ENCODE measurements around the gene DDX25.
"Not testable (repeated sequence)": the region's sequence is repeated elsewhere in the genome, so short reads cannot be mapped to it uniquely, and the experiment has no call there.

DDX25 gene

GRCh38 chr11:125914601-125915000 is 10.3 kb downstream of the DDX25 start:
- not testable (repeated sequence) for H3K4me3 ChIP-seq (ENCODE audit: low read length); H3K9ac ChIP-seq (ENCODE audit: low read depth, low read length); H3K9me3 ChIP-seq (replicated peaks; ENCODE audit: low read length); H3K4me1 ChIP-seq (ENCODE audit: control insufficient read depth, insufficient read depth, low read length); H3K36me3 ChIP-seq (ENCODE audit: insufficient read depth, low read length); H3K4me2 ChIP-seq (ENCODE audit: low read length)
- peaks cover 76% of the 10 kb centered on the region for H3K27me3 ChIP-seq (ENCODE audit: control insufficient read depth, insufficient read depth, low read length)

- no peak overlapping the region for H3K4me3 ChIP-seq (ENCODE audit: low read length)
- H3K4me1 ChIP-seq (ENCODE audit: control insufficient read depth, insufficient read depth, low read length): no peaks in the 10 kb centered on the region
- H3K9ac ChIP-seq (ENCODE audit: low read depth, low read length): no peak overlapping the region
- no peak overlapping the region for H3K4me2 ChIP-seq (ENCODE audit: low read length)
- H3K36me3 ChIP-seq (ENCODE audit: insufficient read depth, low read length): no peaks in the 10 kb centered on the region
- H3K9me3 ChIP-seq (replicated peaks; ENCODE audit: low read length): no peaks in the 10 kb centered on the region
- peaks cover 69% of the 10 kb centered on the region for H3K27me3 ChIP-seq (ENCODE audit: control insufficient read depth, insufficient read depth, low read length)
These were observed 12.5 kb downstream of the DDX25 start for GRCh38 chr11:125916683-125917347.

GRCh38 chr11:125918140-125918840 is 14.0 kb downstream of the DDX25 start:
- Histone ChIP-seq H3K4me1 (ENCODE audit: control insufficient read depth, insufficient read depth, low read length) (no peaks in the 10 kb centered on the region), H3K36me3 (ENCODE audit: insufficient read depth, low read length) (no peaks in the 10 kb centered on the region), H3K9ac (ENCODE audit: low read depth, low read length) (no peak overlapping the region), H3K4me2 (ENCODE audit: low read length) (no peak overlapping the region), H3K9me3 (replicated peaks; ENCODE audit: low read length) (no peaks in the 10 kb centered on the region), H3K4me3 (ENCODE audit: low read length) (no peak overlapping the region), H3K27me3 (ENCODE audit: control insufficient read depth, insufficient read depth, low read length) (peaks cover 63% of the 10 kb centered on the region)

GRCh38 chr11:125921042-125921441 is 16.7 kb downstream of the DDX25 start:
- Histone ChIP-seq H3K4me2 (ENCODE audit: low read length) (no peak overlapping the region), H3K4me1 (ENCODE audit: control insufficient read depth, insufficient read depth, low read length) (no peaks in the 10 kb centered on the region), H3K36me3 (ENCODE audit: insufficient read depth, low read length) (no peaks in the 10 kb centered on the region), H3K4me3 (ENCODE audit: low read length) (no peak overlapping the region), H3K27me3 (ENCODE audit: control insufficient read depth, insufficient read depth, low read length) (peaks cover 64% of the 10 kb centered on the region), H3K9me3 (replicated peaks; ENCODE audit: low read length) (no peaks in the 10 kb centered on the region), H3K9ac (ENCODE audit: low read depth, low read length) (no peak overlapping the region)

GRCh38 chr11:125922156-125922555 is 17.8 kb downstream of the DDX25 start:
- H3K4me3 ChIP-seq (ENCODE audit: low read length): no peak overlapping the region

GRCh38 chr11:125923012-125923579 is 18.8 kb downstream of the DDX25 start:
- peaks cover 64% of the 10 kb centered on the region for H3K27me3 ChIP-seq (ENCODE audit: control insufficient read depth, insufficient read depth, low read length)
- no peaks in the 10 kb centered on the region for H3K4me1 ChIP-seq (ENCODE audit: control insufficient read depth, insufficient read depth, low read length)
- H3K4me2 ChIP-seq (ENCODE audit: low read length): no peak overlapping the region
- no peak overlapping the region for H3K9ac ChIP-seq (ENCODE audit: low read depth, low read length)
- H3K4me3 ChIP-seq (ENCODE audit: low read length): no peak overlapping the region
- no peaks in the 10 kb centered on the region for H3K9me3 ChIP-seq (replicated peaks; ENCODE audit: low read length)
- no peaks in the 10 kb centered on the region for H3K36me3 ChIP-seq (ENCODE audit: insufficient read depth, low read length)

More at GRCh38 chr11:125922156-125922555, 17.8 kb downstream of the DDX25 start:
- no peak overlapping the region for H3K4me2 ChIP-seq (ENCODE audit: low read length)
- H3K27me3 ChIP-seq (ENCODE audit: control insufficient read depth, insufficient read depth, low read length): peaks cover 60% of the 10 kb centered on the region
- H3K9me3 ChIP-seq (replicated peaks; ENCODE audit: low read length): no peaks in the 10 kb centered on the region
- no peak overlapping the region for H3K9ac ChIP-seq (ENCODE audit: low read depth, low read length)
- H3K4me1 ChIP-seq (ENCODE audit: control insufficient read depth, insufficient read depth, low read length): no peaks in the 10 kb centered on the region
- no peaks in the 10 kb centered on the region for H3K36me3 ChIP-seq (ENCODE audit: insufficient read depth, low read length)

- H3K36me3 ChIP-seq (ENCODE audit: insufficient read depth, low read length): no peaks in the 10 kb centered on the region
- no peak overlapping the region for H3K4me2 ChIP-seq (ENCODE audit: low read length)
- H3K4me1 ChIP-seq (ENCODE audit: control insufficient read depth, insufficient read depth, low read length): no peaks in the 10 kb centered on the region
- no peaks in the 10 kb centered on the region for H3K9me3 ChIP-seq (replicated peaks; ENCODE audit: low read length)
- H3K4me3 ChIP-seq (ENCODE audit: low read length): no peak overlapping the region
- peaks cover 64% of the 10 kb centered on the region for H3K27me3 ChIP-seq (ENCODE audit: control insufficient read depth, insufficient read depth, low read length)
- no peak overlapping the region for H3K9ac ChIP-seq (ENCODE audit: low read depth, low read length)
These were observed 19.3 kb downstream of the DDX25 start for GRCh38 chr11:125923633-125924032.

GRCh38 chr11:125924384-125925007 is 20.2 kb downstream of the DDX25 start:
- no peak overlapping the region for H3K4me3 ChIP-seq (ENCODE audit: low read length)
- H3K4me2 ChIP-seq (ENCODE audit: low read length): no peak overlapping the region
- H3K27me3 ChIP-seq (ENCODE audit: control insufficient read depth, insufficient read depth, low read length): peaks cover 64% of the 10 kb centered on the region
- H3K36me3 ChIP-seq (ENCODE audit: insufficient read depth, low read length): no peaks in the 10 kb centered on the region
- H3K9me3 ChIP-seq (replicated peaks; ENCODE audit: low read length): no peaks in the 10 kb centered on the region
- no peak overlapping the region for H3K9ac ChIP-seq (ENCODE audit: low read depth, low read length)
- H3K4me1 ChIP-seq (ENCODE audit: control insufficient read depth, insufficient read depth, low read length): no peaks in the 10 kb centered on the region

- Histone ChIP-seq H3K36me3 (ENCODE audit: insufficient read depth, low read length) (no peaks in the 10 kb centered on the region), H3K9me3 (replicated peaks; ENCODE audit: low read length) (no peaks in the 10 kb centered on the region), H3K9ac (ENCODE audit: low read depth, low read length) (no peak overlapping the region), H3K4me3 (ENCODE audit: low read length) (no peak overlapping the region), H3K27me3 (ENCODE audit: control insufficient read depth, insufficient read depth, low read length) (peaks cover 64% of the 10 kb centered on the region), H3K4me2 (ENCODE audit: low read length) (no peak overlapping the region), H3K4me1 (ENCODE audit: control insufficient read depth, insufficient read depth, low read length) (no peaks in the 10 kb centered on the region)
These were observed 21.0 kb downstream of the DDX25 start for GRCh38 chr11:125925247-125925740.

- H3K9me3 ChIP-seq (replicated peaks; ENCODE audit: low read length): no peaks in the 10 kb centered on the region
- H3K4me2 ChIP-seq (ENCODE audit: low read length): no peak overlapping the region
- no peak overlapping the region for H3K9ac ChIP-seq (ENCODE audit: low read depth, low read length)
- no peaks in the 10 kb centered on the region for H3K36me3 ChIP-seq (ENCODE audit: insufficient read depth, low read length)
- no peaks in the 10 kb centered on the region for H3K4me1 ChIP-seq (ENCODE audit: control insufficient read depth, insufficient read depth, low read length)
- H3K27me3 ChIP-seq (ENCODE audit: control insufficient read depth, insufficient read depth, low read length): peaks cover 62% of the 10 kb centered on the region
- no peak overlapping the region for H3K4me3 ChIP-seq (ENCODE audit: low read length)
These were observed 21.5 kb downstream of the DDX25 start for GRCh38 chr11:125925804-125926203.

GRCh38 chr11:125926682-125927081 is 22.4 kb downstream of the DDX25 start:
- H3K27me3 ChIP-seq (ENCODE audit: control insufficient read depth, insufficient read depth, low read length): peaks cover 64% of the 10 kb centered on the region
- no peaks in the 10 kb centered on the region for H3K9me3 ChIP-seq (replicated peaks; ENCODE audit: low read length)
- H3K9ac ChIP-seq (ENCODE audit: low read depth, low read length): no peak overlapping the region
- no peak overlapping the region for H3K4me3 ChIP-seq (ENCODE audit: low read length)
- no peaks in the 10 kb centered on the region for H3K4me1 ChIP-seq (ENCODE audit: control insufficient read depth, insufficient read depth, low read length)
- H3K4me2 ChIP-seq (ENCODE audit: low read length): no peak overlapping the region
- H3K36me3 ChIP-seq (ENCODE audit: insufficient read depth, low read length): no peaks in the 10 kb centered on the region
